ENCODE results near the gene PGAM4. TPM values are rescaled to one million over a fixed set of nuclear protein-coding genes. Genes with fewer than 3 reads are reported as not detected.
A peak's percentile ranks its signal among the peaks of the same experiment; 100 is the strongest.
"Not testable (repeated sequence)": the region's sequence is repeated elsewhere in the genome, so short reads cannot be mapped to it uniquely, and the experiment has no call there.

PGAM4 gene
- total and polyA plus RNA-seq, 7 experiments from 2014 or later = 0.85 TPM; not detected in 6

GRCh38 chrX:77952173-77952572 lies 17.3 kb downstream of the PGAM4 start:
- Histone ChIP-seq H3K36me3 (ENCODE audit: control insufficient read depth in 2 of 3, insufficient read depth in 3 of 3, low read length in 3 of 3) (no peaks in the 10 kb centered on the region), H3K4me3 (ENCODE audit: low read length) (no peak overlapping the region), H3K27me3 (ENCODE audit: control insufficient read depth in 2 of 2, insufficient read depth in 2 of 2, low read length in 2 of 2) (no peaks in the 10 kb centered on the region), H3K4me1 (ENCODE audit: control insufficient read depth in 2 of 2, insufficient read depth in 2 of 2, low read length in 2 of 2) (no peaks in the 10 kb centered on the region), H3K9me3 (ENCODE audit: control insufficient read depth in 2 of 3, low read length in 3 of 3) (no peaks in the 10 kb centered on the region), H3K27ac (ENCODE audit: low read depth, low read length) (no peak overlapping the region)
- H3K36me3 Mint-ChIP-seq = peaks cover 0 to 13% (median 8%) of the 10 kb centered on the region in 5 donors
- intact Hi-C loops (cut with micrococcal nuclease) = no loop called here
- no peaks in the 10 kb centered on the region for H3K27me3 Mint-ChIP-seq
- H3K4me1 Mint-ChIP-seq = peaks cover 0 to 22% (median 12%) of the 10 kb centered on the region in 7 donors
- no peak overlapping the region for H3K4me3 Mint-ChIP-seq
- no peak overlapping the region for H3K27ac Mint-ChIP-seq
- no peak for ATAC-seq
- H3K9me3 Mint-ChIP-seq = peaks cover 0 to 6% (median 0%) of the 10 kb centered on the region in 11 donors
- no peak for DNase-seq
- POLR2A ChIA-PET = no interaction called here
- CTCF ChIA-PET = no interaction called here

- Histone ChIP-seq H3K36me3 (ENCODE audit: control insufficient read depth in 2 of 3, insufficient read depth in 3 of 3, low read length in 3 of 3) (no peaks in the 10 kb centered on the region), H3K27ac (ENCODE audit: low read depth, low read length) (no peak overlapping the region), H3K27me3 (ENCODE audit: control insufficient read depth in 2 of 2, insufficient read depth in 2 of 2, low read length in 2 of 2) (no peaks in the 10 kb centered on the region), H3K4me3 (ENCODE audit: low read length) (no peak overlapping the region), H3K4me1 (ENCODE audit: control insufficient read depth in 2 of 2, insufficient read depth in 2 of 2, low read length in 2 of 2) (no peaks in the 10 kb centered on the region), H3K9me3 (ENCODE audit: control insufficient read depth in 2 of 3, low read length in 3 of 3) (no peaks in the 10 kb centered on the region)
- Mint-ChIP-seq H3K9me3 (peaks cover 0 to 1% (median 0%) of the 10 kb centered on the region in 11 donors), H3K36me3 (peaks cover 0 to 5% (median 0%) of the 10 kb centered on the region in 5 donors), H3K27ac (no peak overlapping the region), H3K27me3 (no peaks in the 10 kb centered on the region), H3K4me1 (peaks cover 0 to 14% (median 9%) of the 10 kb centered on the region in 7 donors), H3K4me3 (no peak overlapping the region)
- ChIA-PET POLR2A (no interaction called here), CTCF (no interaction called here)
- ATAC-seq = no peak
- DNase-seq = no peak
- intact Hi-C loops (cut with micrococcal nuclease) = no loop called here
Measured at GRCh38 chrX:77949840-77950239, 19.6 kb downstream of the PGAM4 start.

DNA sequence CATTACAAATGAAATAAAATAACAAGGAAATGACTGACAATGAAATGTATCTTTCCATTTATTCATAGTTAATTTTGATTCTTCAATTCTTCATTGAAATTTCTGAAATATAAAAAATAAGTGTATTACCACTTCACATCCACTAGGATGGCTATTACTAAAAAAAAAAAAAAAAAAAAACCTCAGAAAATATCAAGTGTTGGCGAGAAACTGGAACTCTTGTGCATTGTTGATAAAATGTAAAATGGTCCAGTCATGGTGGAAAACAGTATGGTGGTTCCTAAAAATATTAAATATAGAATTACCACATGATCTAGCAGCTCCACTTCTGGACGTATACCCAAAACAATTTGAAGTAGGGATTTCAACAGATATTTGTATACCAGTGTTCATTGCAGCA lies 22.9 kb downstream of the PGAM4 start:
- POLR2A ChIA-PET = no interaction called here
- CTCF ChIA-PET = no interaction called here
- ATAC-seq (no peak), DNase-seq (no peak)
- no peak overlapping the region for H3K27ac Mint-ChIP-seq
- no peaks in the 10 kb centered on the region for H3K9me3 ChIP-seq (ENCODE audit: control insufficient read depth in 2 of 3, low read length in 3 of 3)
- H3K4me3 ChIP-seq (ENCODE audit: low read length) = no peak overlapping the region
- no peak overlapping the region for H3K4me3 Mint-ChIP-seq
- no peaks in the 10 kb centered on the region for H3K36me3 ChIP-seq (ENCODE audit: control insufficient read depth in 2 of 3, insufficient read depth in 3 of 3, low read length in 3 of 3)
- H3K27ac ChIP-seq (ENCODE audit: low read depth, low read length) = no peak overlapping the region
- H3K36me3 Mint-ChIP-seq = peaks cover 0 to 3% (median 0%) of the 10 kb centered on the region in 5 donors
- peaks cover 0 to 17% (median 8%) of the 10 kb centered on the region in 7 donors for H3K4me1 Mint-ChIP-seq
- no peaks in the 10 kb centered on the region for H3K27me3 Mint-ChIP-seq
- intact Hi-C loops (cut with micrococcal nuclease) = loop anchor here in 1 of 2 donors (2.0 kb wide), 1 partner anchor 16 kb away; no protein-coding TSS in a partner anchor
- H3K27me3 ChIP-seq (ENCODE audit: control insufficient read depth in 2 of 2, insufficient read depth in 2 of 2, low read length in 2 of 2) = no peaks in the 10 kb centered on the region
- H3K4me1 ChIP-seq (ENCODE audit: control insufficient read depth in 2 of 2, insufficient read depth in 2 of 2, low read length in 2 of 2) = no peaks in the 10 kb centered on the region
- H3K9me3 Mint-ChIP-seq = peaks cover 0 to 1% (median 0%) of the 10 kb centered on the region in 11 donors

GRCh38 chrX:77945910-77946545 lies 23.4 kb downstream of the PGAM4 start:
- DNase-seq (no peak), ATAC-seq (no peak)
- H3K36me3 ChIP-seq (ENCODE audit: control insufficient read depth in 2 of 3, insufficient read depth in 3 of 3, low read length in 3 of 3) = no peaks in the 10 kb centered on the region
- H3K36me3 Mint-ChIP-seq = peaks cover 0 to 3% (median 0%) of the 10 kb centered on the region in 5 donors
- H3K4me3 Mint-ChIP-seq = no peak overlapping the region
- peaks cover 0 to 1% (median 0%) of the 10 kb centered on the region in 11 donors for H3K9me3 Mint-ChIP-seq
- no peaks in the 10 kb centered on the region for H3K4me1 ChIP-seq (ENCODE audit: control insufficient read depth in 2 of 2, insufficient read depth in 2 of 2, low read length in 2 of 2)
- no peak overlapping the region for H3K27ac Mint-ChIP-seq
- no peaks in the 10 kb centered on the region for H3K27me3 Mint-ChIP-seq
- ChIA-PET POLR2A (no interaction called here), CTCF (no interaction called here)
- intact Hi-C loops (cut with micrococcal nuclease) = loop anchor here in 1 of 2 donors (2.0 kb wide), 1 partner anchor 17 kb away; no protein-coding TSS in a partner anchor
- H3K27ac ChIP-seq (ENCODE audit: low read depth, low read length) = no peak overlapping the region
- H3K27me3 ChIP-seq (ENCODE audit: control insufficient read depth in 2 of 2, insufficient read depth in 2 of 2, low read length in 2 of 2) = no peaks in the 10 kb centered on the region
- peaks cover 0 to 18% (median 8%) of the 10 kb centered on the region in 7 donors for H3K4me1 Mint-ChIP-seq
- no peaks in the 10 kb centered on the region for H3K9me3 ChIP-seq (ENCODE audit: control insufficient read depth in 2 of 3, low read length in 3 of 3)
- H3K4me3 ChIP-seq (ENCODE audit: low read length) = no peak overlapping the region

GRCh38 chrX:77945031-77945430 lies 24.4 kb downstream of the PGAM4 start:
- H3K27ac ChIP-seq (ENCODE audit: low read depth, low read length); ATAC-seq; H3K4me3 ChIP-seq (ENCODE audit: low read length); DNase-seq; POLR2A ChIA-PET; H3K4me3 Mint-ChIP-seq; H3K36me3 Mint-ChIP-seq; intact Hi-C loops (cut with micrococcal nuclease); H3K27me3 Mint-ChIP-seq; H3K9me3 ChIP-seq (ENCODE audit: control insufficient read depth in 2 of 3, low read length in 3 of 3); H3K9me3 Mint-ChIP-seq; H3K36me3 ChIP-seq (ENCODE audit: control insufficient read depth in 2 of 3, insufficient read depth in 3 of 3, low read length in 3 of 3); H3K4me1 ChIP-seq (ENCODE audit: control insufficient read depth in 2 of 2, insufficient read depth in 2 of 2, low read length in 2 of 2); CTCF ChIA-PET; H3K27me3 ChIP-seq (ENCODE audit: control insufficient read depth in 2 of 2, insufficient read depth in 2 of 2, low read length in 2 of 2): not testable (repeated sequence)
- H3K27ac Mint-ChIP-seq = peak overlapping the region in 1 of 9 donors; percentile 46
- H3K4me1 Mint-ChIP-seq = peaks cover 0 to 18% (median 11%) of the 10 kb centered on the region in 7 donors

DNA sequence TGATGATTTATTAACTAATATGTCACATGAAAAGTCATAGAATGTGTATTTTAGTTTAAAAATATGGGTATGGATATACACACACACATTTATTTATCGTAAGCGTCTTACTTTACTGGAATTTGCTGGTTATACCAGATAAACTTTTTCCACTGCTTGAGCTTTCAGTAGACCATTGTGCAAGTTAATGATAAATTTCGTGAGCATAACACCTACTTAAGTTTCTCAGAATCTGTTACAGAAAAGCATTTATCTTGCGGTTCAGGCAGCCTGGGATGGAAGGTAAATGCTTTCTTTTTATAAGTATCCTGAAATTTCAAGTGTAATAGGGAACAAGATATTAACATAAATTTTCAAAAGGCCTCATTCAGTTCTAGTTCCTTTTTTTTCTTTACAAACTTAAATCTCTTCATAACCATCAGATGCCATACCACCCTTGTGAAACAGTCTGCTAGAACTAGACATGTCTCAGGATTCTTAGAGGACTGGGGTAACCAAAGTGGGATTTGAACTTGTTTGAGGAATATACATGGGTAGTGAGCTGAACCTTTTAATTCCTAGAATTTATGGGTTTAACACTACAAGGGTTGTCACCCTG lies 31.3 kb downstream of the PGAM4 start:
- Histone ChIP-seq H3K36me3 (ENCODE audit: control insufficient read depth in 2 of 3, insufficient read depth in 3 of 3, low read length in 3 of 3) (no peaks in the 10 kb centered on the region), H3K4me1 (ENCODE audit: control insufficient read depth in 2 of 2, insufficient read depth in 2 of 2, low read length in 2 of 2) (no peaks in the 10 kb centered on the region), H3K27ac (ENCODE audit: low read depth, low read length) (no peak overlapping the region), H3K27me3 (ENCODE audit: control insufficient read depth in 2 of 2, insufficient read depth in 2 of 2, low read length in 2 of 2) (no peaks in the 10 kb centered on the region), H3K4me3 (ENCODE audit: low read length) (no peak overlapping the region), H3K9me3 (ENCODE audit: control insufficient read depth in 2 of 3, low read length in 3 of 3) (no peaks in the 10 kb centered on the region)
- Mint-ChIP-seq H3K4me1 (peaks cover 0 to 19% (median 2%) of the 10 kb centered on the region in 7 donors), H3K36me3 (no peaks in the 10 kb centered on the region), H3K4me3 (no peak overlapping the region), H3K27ac (no peak overlapping the region), H3K9me3 (no peaks in the 10 kb centered on the region), H3K27me3 (no peaks in the 10 kb centered on the region)
- CTCF ChIA-PET = no interaction called here
- ATAC-seq = no peak
- POLR2A ChIA-PET = no interaction called here
- no peak for DNase-seq
- intact Hi-C loops (cut with micrococcal nuclease) = no loop called here

- peaks cover 0 to 11% (median 0%) of the 10 kb centered on the region in 7 donors for H3K4me1 Mint-ChIP-seq
- no peaks in the 10 kb centered on the region for H3K36me3 ChIP-seq (ENCODE audit: control insufficient read depth in 2 of 3, insufficient read depth in 3 of 3, low read length in 3 of 3)
- H3K36me3 Mint-ChIP-seq = peaks cover 0 to 5% (median 0%) of the 10 kb centered on the region in 5 donors
- no peaks in the 10 kb centered on the region for H3K9me3 Mint-ChIP-seq
- H3K27ac ChIP-seq (ENCODE audit: low read depth, low read length) = no peak overlapping the region
- ChIA-PET CTCF (no interaction called here), POLR2A (no interaction called here)
- no peak overlapping the region for H3K4me3 Mint-ChIP-seq
- no peaks in the 10 kb centered on the region for H3K9me3 ChIP-seq (ENCODE audit: control insufficient read depth in 2 of 3, low read length in 3 of 3)
- DNase-seq (no peak), ATAC-seq (no peak)
- H3K4me3 ChIP-seq (ENCODE audit: low read length) = no peak overlapping the region
- H3K27me3 ChIP-seq (ENCODE audit: control insufficient read depth in 2 of 2, insufficient read depth in 2 of 2, low read length in 2 of 2) = no peaks in the 10 kb centered on the region
- no peak overlapping the region for H3K27ac Mint-ChIP-seq
- H3K27me3 Mint-ChIP-seq = no peaks in the 10 kb centered on the region
- no peaks in the 10 kb centered on the region for H3K4me1 ChIP-seq (ENCODE audit: control insufficient read depth in 2 of 2, insufficient read depth in 2 of 2, low read length in 2 of 2)
- intact Hi-C loops (cut with micrococcal nuclease) = no loop called here
Measured at GRCh38 chrX:77937291-77937690, 32.1 kb downstream of the PGAM4 start.

Data from naive thymus-derived CD4-positive, alpha-beta T cell (primary cell).